Lower lobe of right lung (tissue), 2 donors: ENCODE results near the gene NDUFB10. TPM values are rescaled to one million over a fixed set of nuclear protein-coding genes. Genes with fewer than 3 reads are reported as not detected.

Experiments
- ATAC-seq, 2 donors: fragments of 200-7000 bp; cut with Tn5 transposase; one replicate each; pipeline ENCODE4 v1.9.1; 2020 to 2022; ENCODE audit warnings: mild to moderate bottlenecking in 2 of 2, moderate library complexity in 2 of 2
- DNase-seq: peaks from one replicate; pipeline ENCODE4 v3.0.0-alpha.2; 2020
- H3K27ac ChIP-seq: fragments of 200-600 bp; one replicate; pipeline ENCODE4 v1.8.0; 2022
- H3K27me3 ChIP-seq: fragments of 200-600 bp; one replicate; pipeline ENCODE4 v1.8.0; 2022; ENCODE audit warnings: low read depth
- H3K36me3 ChIP-seq: fragments of 200-600 bp; one replicate; pipeline ENCODE4 v1.8.0; 2022; ENCODE audit warnings: mild to moderate bottlenecking
- H3K4me1 ChIP-seq: fragments of 200-600 bp; one replicate; pipeline ENCODE4 v1.8.0; 2022
- H3K4me3 ChIP-seq: fragments of 200-600 bp; one replicate; pipeline ENCODE4 v1.8.0; 2022; ENCODE audit warnings: mild to moderate bottlenecking
- H3K9me3 ChIP-seq: fragments of 200-600 bp; one replicate; pipeline ENCODE4 v1.8.0; 2022
- intact Hi-C: fragments of 100-400 bp; cut with DNase I; formaldehyde crosslinking; loops from one replicate; pipeline ENCODE4 v1.11.0; 2022
- total RNA-seq: library from RNA; stranded (reverse); fragmentation: NEBNext Ultra II Directional; extraction: Animal tissue kit (Norgen Biotek cat#: 25700); gene quantifications from one replicate; pipeline ENCODE4 v1.2.1, GENCODE V29; 2021
- TF ChIP-seq, protein P1 (sequence below): fragments of 200-600 bp; IDR thresholded peaks from one replicate; pipeline ENCODE4 v1.8.0; 2022; ENCODE audit warnings: antibody characterized with exemption, mild to moderate bottlenecking
- donor health status: DM: no; HTN: yes; CAD: no; lungs with severe emphysema.

Gene NDUFB10
- total RNA-seq, 1 donor from 2014 or later: 85.8 TPM

DNA sequence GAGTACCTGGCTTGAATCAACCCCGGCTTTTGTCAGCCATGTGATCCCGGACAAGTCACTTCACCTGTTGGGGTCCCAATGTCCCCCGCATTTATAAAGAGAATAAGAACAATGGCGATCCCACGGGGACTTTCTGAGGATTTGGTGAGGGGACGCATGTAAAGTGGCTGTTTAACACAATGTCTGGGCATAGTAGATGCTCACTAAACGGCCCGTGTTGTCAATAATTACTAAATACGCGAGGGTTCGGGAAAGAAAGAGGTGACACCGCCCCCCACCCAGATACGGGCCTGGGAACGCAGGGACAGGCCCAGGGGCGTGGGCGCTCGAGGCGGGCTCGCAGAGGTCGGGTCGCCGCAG lies 32.2 kb downstream of the NDUFB10 start:
- DNase-seq (no peak), ATAC-seq (no peak)
- H3K9me3 ChIP-seq: no peaks in the 10 kb centered on the region
- intact Hi-C loops: no loop called here
- H3K27ac ChIP-seq: peak overlapping the region; percentile 69
- H3K4me3 ChIP-seq: peak overlapping the region; percentile 57
- H3K27me3 ChIP-seq: peaks cover 27% of the 10 kb centered on the region
- peaks cover 21% of the 10 kb centered on the region for H3K4me1 ChIP-seq
- peaks cover 11% of the 10 kb centered on the region for H3K36me3 ChIP-seq
- TF ChIP-seq, protein P1, sequence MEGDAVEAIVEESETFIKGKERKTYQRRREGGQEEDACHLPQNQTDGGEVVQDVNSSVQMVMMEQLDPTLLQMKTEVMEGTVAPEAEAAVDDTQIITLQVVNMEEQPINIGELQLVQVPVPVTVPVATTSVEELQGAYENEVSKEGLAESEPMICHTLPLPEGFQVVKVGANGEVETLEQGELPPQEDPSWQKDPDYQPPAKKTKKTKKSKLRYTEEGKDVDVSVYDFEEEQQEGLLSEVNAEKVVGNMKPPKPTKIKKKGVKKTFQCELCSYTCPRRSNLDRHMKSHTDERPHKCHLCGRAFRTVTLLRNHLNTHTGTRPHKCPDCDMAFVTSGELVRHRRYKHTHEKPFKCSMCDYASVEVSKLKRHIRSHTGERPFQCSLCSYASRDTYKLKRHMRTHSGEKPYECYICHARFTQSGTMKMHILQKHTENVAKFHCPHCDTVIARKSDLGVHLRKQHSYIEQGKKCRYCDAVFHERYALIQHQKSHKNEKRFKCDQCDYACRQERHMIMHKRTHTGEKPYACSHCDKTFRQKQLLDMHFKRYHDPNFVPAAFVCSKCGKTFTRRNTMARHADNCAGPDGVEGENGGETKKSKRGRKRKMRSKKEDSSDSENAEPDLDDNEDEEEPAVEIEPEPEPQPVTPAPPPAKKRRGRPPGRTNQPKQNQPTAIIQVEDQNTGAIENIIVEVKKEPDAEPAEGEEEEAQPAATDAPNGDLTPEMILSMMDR: no peak

- peaks cover 27% of the 10 kb centered on the region for H3K27me3 ChIP-seq
These were observed 32.8 kb downstream of the NDUFB10 start for GRCh38 chr16:1991948-1992703.

GRCh38 chr16:1992704-1993317 lies 33.5 kb downstream of the NDUFB10 start:
- Histone ChIP-seq H3K4me3 (peak overlapping the region; percentile 19), H3K27me3 (peaks cover 27% of the 10 kb centered on the region), H3K9me3 (no peaks in the 10 kb centered on the region), H3K27ac (no peak overlapping the region), H3K4me1 (peaks cover 27% of the 10 kb centered on the region), H3K36me3 (peaks cover 15% of the 10 kb centered on the region)
- DNase-seq (peak; percentile 58), ATAC-seq (peak; percentile 0 to 12)
- TF ChIP-seq, protein P1: no peak
- intact Hi-C loops: no loop called here

More at GRCh38 chr16:1991948-1992703, 32.8 kb downstream of the NDUFB10 start:
- DNase-seq (peak; percentile 97), ATAC-seq (peak; percentile 89 to 94)
- peaks cover 27% of the 10 kb centered on the region for H3K4me1 ChIP-seq
- peak overlapping the region; percentile 57 for H3K4me3 ChIP-seq
- no peaks in the 10 kb centered on the region for H3K9me3 ChIP-seq
- TF ChIP-seq, protein P1: no peak
- H3K27ac ChIP-seq: peak overlapping the region; percentile 69
- intact Hi-C loops: no loop called here
- peaks cover 11% of the 10 kb centered on the region for H3K36me3 ChIP-seq

- TF ChIP-seq, protein P1: no peak
- DNase-seq (peak; percentile 46), ATAC-seq (no peak)
- Histone ChIP-seq H3K36me3 (peaks cover 24% of the 10 kb centered on the region), H3K27me3 (peaks cover 23% of the 10 kb centered on the region), H3K9me3 (no peaks in the 10 kb centered on the region), H3K4me3 (no peak overlapping the region), H3K4me1 (peaks cover 33% of the 10 kb centered on the region), H3K27ac (no peak overlapping the region)
- intact Hi-C loops: no loop called here
These were observed 34.4 kb downstream of the NDUFB10 start for GRCh38 chr16:1993731-1994131.

- ATAC-seq (no peak), DNase-seq (no peak)
- intact Hi-C loops: no loop called here
- Histone ChIP-seq H3K27ac (peak overlapping the region; percentile 51), H3K4me1 (peaks cover 13% of the 10 kb centered on the region), H3K36me3 (peaks cover 64% of the 10 kb centered on the region), H3K27me3 (no peaks in the 10 kb centered on the region), H3K9me3 (no peaks in the 10 kb centered on the region), H3K4me3 (no peak overlapping the region)
- TF ChIP-seq, protein P1: no peak
These were observed 38.4 kb downstream of the NDUFB10 start for GRCh38 chr16:1997494-1998359.
